Measurements from ENCODE around the gene BATF3. TPM values are rescaled to one million over a fixed set of nuclear protein-coding genes. Genes with fewer than 3 reads are reported as not detected.

Gene BATF3
- total RNA-seq, 2 donors from 2014 or later, result 0.20 to 0.34 TPM

GRCh38 chr1:212686591-212686990 lies 13.0 kb downstream of the BATF3 start:
- Mint-ChIP-seq H3K4me1 (peaks cover 21% of the 10 kb centered on the region), H3K36me3 (ENCODE audit: low read depth) (peaks cover 2% of the 10 kb centered on the region), H3K4me3 (no peak overlapping the region), H3K27me3 (peaks cover 14% of the 10 kb centered on the region), H3K27ac (no peak overlapping the region)
- H3K9me3 ChIP-seq (ENCODE audit: control insufficient read depth, low read length, poor library complexity, severe bottlenecking), result no peaks in the 10 kb centered on the region
- DNase-seq, result no peak
- ATAC-seq, result no peak

- DNase-seq (no peak), ATAC-seq (no peak)
- H3K27ac Mint-ChIP-seq, result no peak overlapping the region
- H3K9me3 ChIP-seq (ENCODE audit: control insufficient read depth, low read length, poor library complexity, severe bottlenecking), result no peaks in the 10 kb centered on the region
- H3K27me3 Mint-ChIP-seq, result peaks cover 14% of the 10 kb centered on the region
- peaks cover 21% of the 10 kb centered on the region for H3K4me1 Mint-ChIP-seq
- peaks cover 2% of the 10 kb centered on the region for H3K36me3 Mint-ChIP-seq (ENCODE audit: low read depth)
- no peak overlapping the region for H3K4me3 Mint-ChIP-seq
Measured at GRCh38 chr1:212686069-212686468, 13.6 kb downstream of the BATF3 start.

GRCh38 chr1:212685429-212685828 lies 14.2 kb downstream of the BATF3 start:
- H3K4me1 Mint-ChIP-seq, result peaks cover 21% of the 10 kb centered on the region

GRCh38 chr1:212684521-212685090 lies 15.0 kb downstream of the BATF3 start:
- peak overlapping the region; percentile 43 for H3K27ac Mint-ChIP-seq
- no peak for DNase-seq

More at GRCh38 chr1:212685429-212685828, 14.2 kb downstream of the BATF3 start:
- H3K36me3 Mint-ChIP-seq (ENCODE audit: low read depth), result peaks cover 2% of the 10 kb centered on the region
- peaks cover 14% of the 10 kb centered on the region for H3K27me3 Mint-ChIP-seq
- ATAC-seq, result no peak
- no peaks in the 10 kb centered on the region for H3K9me3 ChIP-seq (ENCODE audit: control insufficient read depth, low read length, poor library complexity, severe bottlenecking)
- no peak overlapping the region for H3K27ac Mint-ChIP-seq
- H3K4me3 Mint-ChIP-seq, result no peak overlapping the region
- no peak for DNase-seq

GRCh38 chr1:212684076-212684475 lies 15.6 kb downstream of the BATF3 start:
- peak overlapping the region; percentile 43 for H3K27ac Mint-ChIP-seq

More at GRCh38 chr1:212684521-212685090, 15.0 kb downstream of the BATF3 start:
- peaks cover 23% of the 10 kb centered on the region for H3K4me1 Mint-ChIP-seq
- no peaks in the 10 kb centered on the region for H3K9me3 ChIP-seq (ENCODE audit: control insufficient read depth, low read length, poor library complexity, severe bottlenecking)
- peaks cover 2% of the 10 kb centered on the region for H3K36me3 Mint-ChIP-seq (ENCODE audit: low read depth)
- H3K27me3 Mint-ChIP-seq, result peaks cover 14% of the 10 kb centered on the region
- no peak overlapping the region for H3K4me3 Mint-ChIP-seq
- ATAC-seq, result no peak

GRCh38 chr1:212683357-212683722 lies 16.3 kb downstream of the BATF3 start:
- ATAC-seq (peak; percentile 33), DNase-seq (no peak)
- H3K27ac Mint-ChIP-seq, result peak overlapping the region; percentile 43
- H3K4me3 Mint-ChIP-seq, result peak overlapping the region; percentile 33
- H3K36me3 Mint-ChIP-seq (ENCODE audit: low read depth), result peaks cover 2% of the 10 kb centered on the region
- peaks cover 29% of the 10 kb centered on the region for H3K4me1 Mint-ChIP-seq
- no peaks in the 10 kb centered on the region for H3K9me3 ChIP-seq (ENCODE audit: control insufficient read depth, low read length, poor library complexity, severe bottlenecking)
- peaks cover 14% of the 10 kb centered on the region for H3K27me3 Mint-ChIP-seq

More at GRCh38 chr1:212684076-212684475, 15.6 kb downstream of the BATF3 start:
- no peak for DNase-seq
- peaks cover 14% of the 10 kb centered on the region for H3K27me3 Mint-ChIP-seq
- no peak for ATAC-seq
- no peaks in the 10 kb centered on the region for H3K9me3 ChIP-seq (ENCODE audit: control insufficient read depth, low read length, poor library complexity, severe bottlenecking)
- peaks cover 26% of the 10 kb centered on the region for H3K4me1 Mint-ChIP-seq
- peaks cover 2% of the 10 kb centered on the region for H3K36me3 Mint-ChIP-seq (ENCODE audit: low read depth)
- no peak overlapping the region for H3K4me3 Mint-ChIP-seq

- H3K4me3 Mint-ChIP-seq, result no peak overlapping the region
- ATAC-seq (no peak), DNase-seq (no peak)
- peaks cover under 1% of the 10 kb centered on the region for H3K27me3 Mint-ChIP-seq
- H3K27ac Mint-ChIP-seq, result peak overlapping the region; percentile 32
- peaks cover 28% of the 10 kb centered on the region for H3K4me1 Mint-ChIP-seq
- no peaks in the 10 kb centered on the region for H3K36me3 Mint-ChIP-seq (ENCODE audit: low read depth)
- no peaks in the 10 kb centered on the region for H3K9me3 ChIP-seq (ENCODE audit: control insufficient read depth, low read length, poor library complexity, severe bottlenecking)
Measured at GRCh38 chr1:212680680-212681389, 18.8 kb downstream of the BATF3 start.

- DNase-seq (no peak), ATAC-seq (no peak)
- H3K27ac Mint-ChIP-seq, result no peak overlapping the region
Measured at GRCh38 chr1:212678456-212679410, 20.9 kb downstream of the BATF3 start.

GRCh38 chr1:212677573-212677972 lies 22.1 kb downstream of the BATF3 start:
- peaks cover 12% of the 10 kb centered on the region for H3K4me1 Mint-ChIP-seq
- no peak overlapping the region for H3K4me3 Mint-ChIP-seq
- H3K27me3 Mint-ChIP-seq, result no peaks in the 10 kb centered on the region
- H3K36me3 Mint-ChIP-seq (ENCODE audit: low read depth), result no peaks in the 10 kb centered on the region
- no peak for DNase-seq
- no peak overlapping the region for H3K27ac Mint-ChIP-seq
- no peak for ATAC-seq
- H3K9me3 ChIP-seq (ENCODE audit: control insufficient read depth, low read length, poor library complexity, severe bottlenecking), result no peaks in the 10 kb centered on the region

More at GRCh38 chr1:212678456-212679410, 20.9 kb downstream of the BATF3 start:
- peaks cover 20% of the 10 kb centered on the region for H3K4me1 Mint-ChIP-seq
- no peaks in the 10 kb centered on the region for H3K9me3 ChIP-seq (ENCODE audit: control insufficient read depth, low read length, poor library complexity, severe bottlenecking)
- no peaks in the 10 kb centered on the region for H3K27me3 Mint-ChIP-seq
- H3K4me3 Mint-ChIP-seq, result no peak overlapping the region
- H3K36me3 Mint-ChIP-seq (ENCODE audit: low read depth), result no peaks in the 10 kb centered on the region

- no peak for DNase-seq
- H3K27me3 Mint-ChIP-seq, result no peaks in the 10 kb centered on the region
- peaks cover 12% of the 10 kb centered on the region for H3K4me1 Mint-ChIP-seq
- H3K36me3 Mint-ChIP-seq (ENCODE audit: low read depth), result no peaks in the 10 kb centered on the region
- no peak overlapping the region for H3K4me3 Mint-ChIP-seq
- no peak for ATAC-seq
- H3K27ac Mint-ChIP-seq, result no peak overlapping the region
- no peaks in the 10 kb centered on the region for H3K9me3 ChIP-seq (ENCODE audit: control insufficient read depth, low read length, poor library complexity, severe bottlenecking)
Measured at GRCh38 chr1:212677136-212677535, 22.5 kb downstream of the BATF3 start.

GRCh38 chr1:212675675-212676074 lies 24.0 kb downstream of the BATF3 start:
- Mint-ChIP-seq H3K36me3 (ENCODE audit: low read depth) (no peaks in the 10 kb centered on the region), H3K27ac (no peak overlapping the region), H3K4me1 (peaks cover 12% of the 10 kb centered on the region), H3K4me3 (no peak overlapping the region), H3K27me3 (peaks cover 11% of the 10 kb centered on the region)
- H3K9me3 ChIP-seq (ENCODE audit: control insufficient read depth, low read length, poor library complexity, severe bottlenecking), result no peaks in the 10 kb centered on the region
- DNase-seq, result no peak
- ATAC-seq, result no peak

- H3K4me1 Mint-ChIP-seq, result peaks cover 10% of the 10 kb centered on the region
- H3K9me3 ChIP-seq (ENCODE audit: control insufficient read depth, low read length, poor library complexity, severe bottlenecking), result no peaks in the 10 kb centered on the region
- no peak for DNase-seq
- peaks cover 19% of the 10 kb centered on the region for H3K27me3 Mint-ChIP-seq
- H3K4me3 Mint-ChIP-seq, result no peak overlapping the region
- no peak overlapping the region for H3K27ac Mint-ChIP-seq
- ATAC-seq, result no peak
- H3K36me3 Mint-ChIP-seq (ENCODE audit: low read depth), result no peaks in the 10 kb centered on the region
Measured at GRCh38 chr1:212674872-212675271, 24.8 kb downstream of the BATF3 start.
